ENCODE measurements around the gene TRAPPC8.
"Not testable (repeated sequence)": the region's sequence is repeated elsewhere in the genome, so short reads cannot be mapped to it uniquely, and the experiment has no call there.

DNA sequence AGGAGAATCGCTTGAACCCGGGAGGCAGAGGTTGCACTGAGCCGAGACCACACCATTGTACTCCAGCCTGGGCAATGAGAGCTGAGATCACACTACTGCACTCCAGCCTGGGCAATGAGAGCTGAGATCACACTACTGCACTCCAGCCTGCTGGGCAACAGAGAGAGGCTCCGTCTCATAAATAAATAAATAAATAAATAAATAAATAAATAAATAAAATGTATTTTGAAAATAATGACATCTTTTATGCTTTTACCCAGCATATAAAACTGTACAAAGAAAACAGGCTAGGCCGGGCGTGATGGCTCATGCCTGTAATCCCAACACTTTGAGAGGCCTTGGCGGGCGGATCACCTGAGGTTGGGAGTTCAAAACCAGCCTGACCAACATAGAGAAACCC is 8.2 kb downstream of the TRAPPC8 start:
- not testable (repeated sequence) for TF ChIP-seq POLR2A (IDR thresholded peaks at IDR 0.05)
- TF ChIP-seq, protein P1, sequence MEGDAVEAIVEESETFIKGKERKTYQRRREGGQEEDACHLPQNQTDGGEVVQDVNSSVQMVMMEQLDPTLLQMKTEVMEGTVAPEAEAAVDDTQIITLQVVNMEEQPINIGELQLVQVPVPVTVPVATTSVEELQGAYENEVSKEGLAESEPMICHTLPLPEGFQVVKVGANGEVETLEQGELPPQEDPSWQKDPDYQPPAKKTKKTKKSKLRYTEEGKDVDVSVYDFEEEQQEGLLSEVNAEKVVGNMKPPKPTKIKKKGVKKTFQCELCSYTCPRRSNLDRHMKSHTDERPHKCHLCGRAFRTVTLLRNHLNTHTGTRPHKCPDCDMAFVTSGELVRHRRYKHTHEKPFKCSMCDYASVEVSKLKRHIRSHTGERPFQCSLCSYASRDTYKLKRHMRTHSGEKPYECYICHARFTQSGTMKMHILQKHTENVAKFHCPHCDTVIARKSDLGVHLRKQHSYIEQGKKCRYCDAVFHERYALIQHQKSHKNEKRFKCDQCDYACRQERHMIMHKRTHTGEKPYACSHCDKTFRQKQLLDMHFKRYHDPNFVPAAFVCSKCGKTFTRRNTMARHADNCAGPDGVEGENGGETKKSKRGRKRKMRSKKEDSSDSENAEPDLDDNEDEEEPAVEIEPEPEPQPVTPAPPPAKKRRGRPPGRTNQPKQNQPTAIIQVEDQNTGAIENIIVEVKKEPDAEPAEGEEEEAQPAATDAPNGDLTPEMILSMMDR (IDR thresholded peaks at IDR 0.05), result not testable (repeated sequence)
